WTC11 (cell line): ENCODE measurements around the gene TREML4. TPM values are rescaled to one million over a fixed set of nuclear protein-coding genes. Genes with fewer than 3 reads are reported as not detected.

Experiments used
- ATAC-seq: fragments of 200-7000 bp; cut with Tn5 transposase; 2 replicates; pipeline ENCODE4 v1.10.0; 2021; ENCODE audit warnings: mild to moderate bottlenecking, moderate library complexity
- CTCF ChIA-PET: fragments of 300-600 bp; sonication (Branson Sonifier 250); formaldehyde crosslinking; loops from one replicate; lab custom pipeline; 2021; ENCODE audit warnings: antibody characterized with exemption; lab: Charles Lee
- POLR2A ChIA-PET: fragments of 350-600 bp; sonication (Branson Sonifier 250); formaldehyde crosslinking; loops from one replicate; lab custom pipeline; 2021; ENCODE audit warnings: antibody characterized with exemption; lab: Charles Lee
- DNase-seq: peaks from one replicate; pipeline ENCODE4 v3.0.0; 2021; ENCODE audit warnings: low spot score
- H3K27ac Mint-ChIP-seq: 2 replicates; pipeline ENCODE4 v1.8.0; 2021; ENCODE audit warnings: mixed read lengths
- H3K27me3 Mint-ChIP-seq: 2 replicates; pipeline ENCODE4 v1.8.0; 2021; ENCODE audit warnings: low read depth, mild to moderate bottlenecking, moderate library complexity, mixed read lengths
- H3K36me3 Mint-ChIP-seq: 2 replicates; pipeline ENCODE4 v1.8.0; 2021; ENCODE audit warnings: mixed read lengths
- H3K4me1 Mint-ChIP-seq: 2 replicates; pipeline ENCODE4 v1.8.0; 2022; ENCODE audit warnings: mixed read lengths
- H3K4me3 Mint-ChIP-seq: 2 replicates; pipeline ENCODE4 v1.8.0; 2021; ENCODE audit warnings: mild to moderate bottlenecking, moderate library complexity, mixed read lengths
- H3K9me3 Mint-ChIP-seq: 2 replicates; pipeline ENCODE4 v1.8.0; 2021; ENCODE audit warnings: mixed read lengths
- CTCF ChIP-seq: fragments of 200-600 bp; IDR thresholded peaks from 2 replicates; pipeline ENCODE4 v1.8.0; 2022; ENCODE audit warnings: antibody characterized with exemption
- EMX1 ChIP-seq: fragments of 250-450 bp; sonication (Bioruptor Pico); IDR thresholded peaks from 2 replicates; pipeline ENCODE4 v1.8.0; 2021; ENCODE audit warnings: mild to moderate bottlenecking
- FOXJ3 ChIP-seq: sonication (generic); formaldehyde crosslinking; IDR thresholded peaks from 2 replicates; pipeline ENCODE4 v1.9.0; 2021; ENCODE audit warnings: missing genetic modification reagents, mild to moderate bottlenecking, borderline replicate concordance
- IRF2 ChIP-seq: sonication (generic); formaldehyde crosslinking; IDR thresholded peaks from 2 replicates; pipeline ENCODE4 v1.8.0; 2022; ENCODE audit warnings: low read depth, missing genetic modification reagents, borderline replicate concordance
- JAZF1 ChIP-seq: fragments of 250-450 bp; sonication (Bioruptor Pico); IDR thresholded peaks from 2 replicates; pipeline ENCODE4 v1.9.0; 2021; ENCODE audit warnings: moderate library complexity, mild to moderate bottlenecking, inconsistent platforms
- KAT7 ChIP-seq: sonication (generic); formaldehyde crosslinking; IDR thresholded peaks from 2 replicates; pipeline ENCODE4 v1.8.1; 2023; ENCODE audit warnings: missing genetic modification reagents, mild to moderate bottlenecking, borderline replicate concordance
- MLX ChIP-seq: sonication (generic); formaldehyde crosslinking; IDR thresholded peaks from 2 replicates; pipeline ENCODE4 v1.8.1; 2023; ENCODE audit warnings: mild to moderate bottlenecking, missing genetic modification reagents, moderate library complexity
- OVOL2 ChIP-seq: fragments of 250-450 bp; sonication (Bioruptor Pico); IDR thresholded peaks from 2 replicates; pipeline ENCODE4 v1.9.0; 2021; ENCODE audit warnings: mild to moderate bottlenecking, borderline replicate concordance
- PRRX2 ChIP-seq: fragments of 250-450 bp; sonication (Bioruptor Pico); IDR thresholded peaks from 2 replicates; pipeline ENCODE4 v1.8.0; 2021; ENCODE audit warnings: mild to moderate bottlenecking
- RELA ChIP-seq: sonication (generic); formaldehyde crosslinking; IDR thresholded peaks from 2 replicates; pipeline ENCODE4 v1.8.1; 2022; ENCODE audit warnings: missing genetic modification reagents, mild to moderate bottlenecking, borderline replicate concordance
- SMAD3 ChIP-seq: sonication (generic); formaldehyde crosslinking; IDR thresholded peaks from 2 replicates; pipeline ENCODE4 v1.8.0; 2022; ENCODE audit warnings: missing genetic modification reagents, mild to moderate bottlenecking, borderline replicate concordance
- SOX15 ChIP-seq: fragments of 250-450 bp; sonication (Bioruptor Pico); IDR thresholded peaks from 2 replicates; pipeline ENCODE4 v1.9.0; 2021; ENCODE audit warnings: mild to moderate bottlenecking
- ZBTB21 ChIP-seq: sonication (generic); formaldehyde crosslinking; IDR thresholded peaks from 2 replicates; pipeline ENCODE4 v1.8.1; 2023; ENCODE audit warnings: mild to moderate bottlenecking, missing genetic modification reagents, borderline replicate concordance
- ZNF396 ChIP-seq: fragments of 250-450 bp; sonication (Bioruptor Pico); IDR thresholded peaks from 2 replicates; pipeline ENCODE4 v1.8.0; 2021; ENCODE audit warnings: mild to moderate bottlenecking, moderate library complexity, borderline replicate concordance
- ZNF416 ChIP-seq: fragments of 250-450 bp; sonication (Bioruptor Pico); IDR thresholded peaks from 2 replicates; pipeline ENCODE4 v1.9.0; 2021; ENCODE audit warnings: mild to moderate bottlenecking, inconsistent platforms
- total RNA-seq: library from RNA; stranded (reverse); gene quantifications from 3 replicates; pipeline ENCODE4 v1.2.3, GENCODE V29; 2021
- TF ChIP-seq, protein P1 (sequence below): sonication (generic); formaldehyde crosslinking; IDR thresholded peaks from 2 replicates; pipeline ENCODE4 v1.8.1; 2022; ENCODE audit warnings: mild to moderate bottlenecking, missing genetic modification reagents, moderate library complexity, borderline replicate concordance
- TF ChIP-seq, protein P2 (sequence below): fragments of 250-450 bp; sonication (Bioruptor Pico); IDR thresholded peaks from 2 replicates; pipeline ENCODE4 v1.9.0; 2021; ENCODE audit warnings: mild to moderate bottlenecking
- TF ChIP-seq, protein P3 (sequence below): sonication (generic); formaldehyde crosslinking; IDR thresholded peaks from 2 replicates; pipeline ENCODE4 v1.8.0; 2022; ENCODE audit warnings: mild to moderate bottlenecking, missing genetic modification reagents
- TF ChIP-seq, protein P4 (sequence below): sonication (generic); formaldehyde crosslinking; IDR thresholded peaks from 2 replicates; pipeline ENCODE4 v1.8.1; 2023; ENCODE audit warnings: mild to moderate bottlenecking, missing genetic modification reagents, borderline replicate concordance
- TF ChIP-seq, protein P5 (sequence below): sonication (generic); formaldehyde crosslinking; IDR thresholded peaks from 2 replicates; pipeline ENCODE4 v1.8.1; 2022; ENCODE audit warnings: mild to moderate bottlenecking, moderate library complexity, missing genetic modification reagents

The TREML4 gene
- total RNA-seq, 1 experiment from 2014 or later = not detected

- peaks cover 5% of the 10 kb centered on the region; the same call in 1 of the 2 replicates for H3K9me3 Mint-ChIP-seq
- peaks cover 10% of the 10 kb centered on the region for H3K27me3 Mint-ChIP-seq
- POLR2A ChIA-PET = no interaction called here
- H3K36me3 Mint-ChIP-seq = no peaks in the 10 kb centered on the region
- CTCF ChIA-PET = interaction anchor here (0.6 to 2.5 kb wide), 26 partner anchors 9 to 178 kb away, joined by 3 to 25 read pairs (median 5); partner anchors contain the start of genes TREML1, TREML2 and TREML4
- ATAC-seq (peak; percentile 99), DNase-seq (peak; percentile 80)
- H3K27ac Mint-ChIP-seq = no peak overlapping the region
- TF ChIP-seq, protein P1, sequence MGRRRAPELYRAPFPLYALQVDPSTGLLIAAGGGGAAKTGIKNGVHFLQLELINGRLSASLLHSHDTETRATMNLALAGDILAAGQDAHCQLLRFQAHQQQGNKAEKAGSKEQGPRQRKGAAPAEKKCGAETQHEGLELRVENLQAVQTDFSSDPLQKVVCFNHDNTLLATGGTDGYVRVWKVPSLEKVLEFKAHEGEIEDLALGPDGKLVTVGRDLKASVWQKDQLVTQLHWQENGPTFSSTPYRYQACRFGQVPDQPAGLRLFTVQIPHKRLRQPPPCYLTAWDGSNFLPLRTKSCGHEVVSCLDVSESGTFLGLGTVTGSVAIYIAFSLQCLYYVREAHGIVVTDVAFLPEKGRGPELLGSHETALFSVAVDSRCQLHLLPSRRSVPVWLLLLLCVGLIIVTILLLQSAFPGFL = no peak
- TF ChIP-seq, protein P2, sequence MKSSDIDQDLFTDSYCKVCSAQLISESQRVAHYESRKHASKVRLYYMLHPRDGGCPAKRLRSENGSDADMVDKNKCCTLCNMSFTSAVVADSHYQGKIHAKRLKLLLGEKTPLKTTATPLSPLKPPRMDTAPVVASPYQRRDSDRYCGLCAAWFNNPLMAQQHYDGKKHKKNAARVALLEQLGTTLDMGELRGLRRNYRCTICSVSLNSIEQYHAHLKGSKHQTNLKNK (CRISPR knock-in tag) = no peak
- TF ChIP-seq CTCF = peak; percentile 47; the same call in 1 of the 2 replicates
- no peak for TF ChIP-seq KAT7 (CRISPR knock-in tag)
- TF ChIP-seq PRRX2 (CRISPR knock-in tag) = no peak
- H3K4me3 Mint-ChIP-seq = 0 out of 2 replicates have a peak overlapping the region, but pooled peaks have one; percentile 9
- peaks cover 10% of the 10 kb centered on the region for H3K4me1 Mint-ChIP-seq
Measured at GRCh38 chr6:41278699-41279405, 50.7 kb downstream of the TREML4 start.

DNA sequence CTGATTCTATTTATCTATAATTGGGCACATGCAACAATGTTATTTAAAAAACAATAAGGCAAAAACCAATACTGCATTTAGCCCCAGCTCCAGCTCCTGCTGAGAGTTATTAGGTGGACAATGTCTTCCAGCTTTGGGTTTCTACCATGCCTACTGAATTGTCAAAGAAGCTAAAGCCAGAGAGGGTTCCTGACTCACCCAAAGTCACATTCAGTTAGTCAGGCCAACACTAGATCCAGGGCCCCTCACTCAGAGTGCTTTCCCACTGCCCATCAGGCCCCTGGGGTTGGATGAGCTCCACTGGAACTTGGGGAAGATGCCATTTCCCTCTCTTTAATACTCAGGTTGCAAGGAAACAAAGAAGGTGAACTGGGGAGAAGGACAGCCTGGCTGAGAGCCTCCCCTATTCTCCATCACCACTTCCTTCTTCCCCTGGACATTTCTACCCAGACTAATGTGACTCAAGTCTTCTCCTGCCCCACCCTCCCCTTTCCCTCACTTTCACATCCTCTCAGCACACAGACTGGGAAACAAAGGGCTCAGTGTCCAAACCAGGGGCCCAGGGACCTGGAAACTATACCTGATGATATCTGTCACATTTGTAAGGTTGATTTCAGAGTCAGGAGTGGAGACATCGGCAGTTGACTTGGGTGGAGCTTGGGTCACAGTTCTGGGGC lies 52.4 kb downstream of the TREML4 start:
- H3K4me3 Mint-ChIP-seq = no peak overlapping the region
- H3K27ac Mint-ChIP-seq = no peak overlapping the region
- ATAC-seq = no peak
- CTCF ChIA-PET = no interaction called here
- POLR2A ChIA-PET = no interaction called here
- H3K27me3 Mint-ChIP-seq = peaks cover 18% of the 10 kb centered on the region
- no peak for DNase-seq
- H3K9me3 Mint-ChIP-seq = peaks cover 5% of the 10 kb centered on the region; the same call in 1 of the 2 replicates
- peaks cover 10% of the 10 kb centered on the region for H3K4me1 Mint-ChIP-seq
- TF ChIP-seq EMX1 (CRISPR knock-in tag) = no peak
- TF ChIP-seq SMAD3 (CRISPR knock-in tag) = no peak
- TF ChIP-seq, protein P3, sequence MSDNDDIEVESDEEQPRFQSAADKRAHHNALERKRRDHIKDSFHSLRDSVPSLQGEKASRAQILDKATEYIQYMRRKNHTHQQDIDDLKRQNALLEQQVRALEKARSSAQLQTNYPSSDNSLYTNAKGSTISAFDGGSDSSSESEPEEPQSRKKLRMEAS = no peak
- no peak for TF ChIP-seq ZBTB21 (CRISPR knock-in tag)
- TF ChIP-seq IRF2 = no peak
- no peak for TF ChIP-seq SOX15 (CRISPR knock-in tag)
- no peak for TF ChIP-seq ZNF396 (CRISPR knock-in tag)
- no peak for TF ChIP-seq PRRX2 (CRISPR knock-in tag)
- TF ChIP-seq ZNF416 = no peak
- no peak for TF ChIP-seq MLX
- TF ChIP-seq OVOL2 (CRISPR knock-in tag) = no peak
- TF ChIP-seq RELA (CRISPR knock-in tag) = no peak
- H3K36me3 Mint-ChIP-seq = no peaks in the 10 kb centered on the region

- ATAC-seq = no peak
- H3K4me3 Mint-ChIP-seq = no peak overlapping the region
- H3K4me1 Mint-ChIP-seq = peaks cover 19% of the 10 kb centered on the region
- ChIA-PET CTCF (interaction anchor here (0.8 kb wide), 1 partner anchor 35 kb away, joined by 3 read pairs; no protein-coding TSS in a partner anchor), POLR2A (no interaction called here)
- DNase-seq = no peak
- no peaks in the 10 kb centered on the region for H3K36me3 Mint-ChIP-seq
- H3K27ac Mint-ChIP-seq = no peak overlapping the region
- H3K9me3 Mint-ChIP-seq = peaks cover 5% of the 10 kb centered on the region; the same call in 1 of the 2 replicates
- peaks cover 39% of the 10 kb centered on the region for H3K27me3 Mint-ChIP-seq
- TF ChIP-seq FOXJ3 = no peak
- TF ChIP-seq, protein P4, sequence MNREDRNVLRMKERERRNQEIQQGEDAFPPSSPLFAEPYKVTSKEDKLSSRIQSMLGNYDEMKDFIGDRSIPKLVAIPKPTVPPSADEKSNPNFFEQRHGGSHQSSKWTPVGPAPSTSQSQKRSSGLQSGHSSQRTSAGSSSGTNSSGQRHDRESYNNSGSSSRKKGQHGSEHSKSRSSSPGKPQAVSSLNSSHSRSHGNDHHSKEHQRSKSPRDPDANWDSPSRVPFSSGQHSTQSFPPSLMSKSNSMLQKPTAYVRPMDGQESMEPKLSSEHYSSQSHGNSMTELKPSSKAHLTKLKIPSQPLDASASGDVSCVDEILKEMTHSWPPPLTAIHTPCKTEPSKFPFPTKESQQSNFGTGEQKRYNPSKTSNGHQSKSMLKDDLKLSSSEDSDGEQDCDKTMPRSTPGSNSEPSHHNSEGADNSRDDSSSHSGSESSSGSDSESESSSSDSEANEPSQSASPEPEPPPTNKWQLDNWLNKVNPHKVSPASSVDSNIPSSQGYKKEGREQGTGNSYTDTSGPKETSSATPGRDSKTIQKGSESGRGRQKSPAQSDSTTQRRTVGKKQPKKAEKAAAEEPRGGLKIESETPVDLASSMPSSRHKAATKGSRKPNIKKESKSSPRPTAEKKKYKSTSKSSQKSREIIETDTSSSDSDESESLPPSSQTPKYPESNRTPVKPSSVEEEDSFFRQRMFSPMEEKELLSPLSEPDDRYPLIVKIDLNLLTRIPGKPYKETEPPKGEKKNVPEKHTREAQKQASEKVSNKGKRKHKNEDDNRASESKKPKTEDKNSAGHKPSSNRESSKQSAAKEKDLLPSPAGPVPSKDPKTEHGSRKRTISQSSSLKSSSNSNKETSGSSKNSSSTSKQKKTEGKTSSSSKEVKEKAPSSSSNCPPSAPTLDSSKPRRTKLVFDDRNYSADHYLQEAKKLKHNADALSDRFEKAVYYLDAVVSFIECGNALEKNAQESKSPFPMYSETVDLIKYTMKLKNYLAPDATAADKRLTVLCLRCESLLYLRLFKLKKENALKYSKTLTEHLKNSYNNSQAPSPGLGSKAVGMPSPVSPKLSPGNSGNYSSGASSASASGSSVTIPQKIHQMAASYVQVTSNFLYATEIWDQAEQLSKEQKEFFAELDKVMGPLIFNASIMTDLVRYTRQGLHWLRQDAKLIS (CRISPR knock-in tag) = no peak
- TF ChIP-seq, protein P5, sequence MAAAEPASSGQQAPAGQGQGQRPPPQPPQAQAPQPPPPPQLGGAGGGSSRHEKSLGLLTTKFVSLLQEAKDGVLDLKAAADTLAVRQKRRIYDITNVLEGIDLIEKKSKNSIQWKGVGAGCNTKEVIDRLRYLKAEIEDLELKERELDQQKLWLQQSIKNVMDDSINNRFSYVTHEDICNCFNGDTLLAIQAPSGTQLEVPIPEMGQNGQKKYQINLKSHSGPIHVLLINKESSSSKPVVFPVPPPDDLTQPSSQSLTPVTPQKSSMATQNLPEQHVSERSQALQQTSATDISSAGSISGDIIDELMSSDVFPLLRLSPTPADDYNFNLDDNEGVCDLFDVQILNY (CRISPR knock-in tag) = no peak
- no peak for TF ChIP-seq JAZF1
Measured at GRCh38 chr6:41283600-41283999, 55.5 kb downstream of the TREML4 start.
